Heart left ventricle (tissue), 13 donors: ENCODE measurements around the gene ITPK1.

Source experiments
- CTCF ChIP-seq, 12 donors: fragments of 200-600 bp; sonication (generic) in 4 of 12; IDR thresholded peaks; one replicate each; pipeline versions ENCODE4 v1.5.0 to v1.8.0; 2018 to 2022; ENCODE audit warnings: antibody characterized with exemption in 12 of 12, mild to moderate bottlenecking in 5 of 12
- POLR2A ChIP-seq, 2 donors: fragments of 450-650 bp; IDR thresholded peaks; one replicate each; pipeline ENCODE4 v1.6.1; 2017; ENCODE audit warnings: antibody characterized with exemption in 2 of 2, mild to moderate bottlenecking in 2 of 2, moderate library complexity in 2 of 2
- donor health status: ischemic (EF 13 %, LVEDD 7.1; RV severe dilation, severe dysfunction).
- donor health status: DM: no; HTN: yes; CAD: no.
- donor health status: DM: no; HTN: no; CAD: no.
- donor health status: ischemic (EF 25% LVEDD 6.9; RV normal size, moderate dysfunction).
- donor health status: ischemic (EF 25% LVEDD 5.7; RV mildly dilated, moderate dysfunction).
- donor health status: ischemic (EF 35%, LVEDD 5.7; RV mildly dilated, moderate dysfunction).
- donor health status: nonischemic (EF 11% LVEDD 7.7; RV severe dilation, severe dysfunction).
- donor health status: DM: yes; HTN: yes; CAD: no.
- donor health status: PGD.
- donor health status: ischemic (EF 29% LVEDD 5.4; RV normal size, mild dysfunction).
- donor health status: nonischemic (EF 23%, LVEDD 6.1; RV moderate dilation, normal function).

GRCh38 chr14:93019367-93019843 lies 96.3 kb downstream of the ITPK1 start:
- TF ChIP-seq CTCF (IDR thresholded peaks at IDR 0.05) (no peak), POLR2A (IDR thresholded peaks at IDR 0.05) (no peak)
